GM19395 (cell line): Measurements from ENCODE around the gene H19.

Source experiments
- ATAC-seq: cut with Tn5 transposase; IDR thresholded peaks from one replicate; pipeline ENCODE4 v1.9.1; 2021; ENCODE audit warnings: mild to moderate bottlenecking, moderate library complexity; ENCODE audit not compliant: unreplicated experiment

The H19 gene

GRCh38 chr11:1983601-1983961 lies 14.1 kb downstream of the H19 start:
- no peak for ATAC-seq

- ATAC-seq: no peak
Observed at GRCh38 chr11:1982873-1983600, 14.6 kb downstream of the H19 start.

GRCh38 chr11:1979607-1980006 lies 18.0 kb downstream of the H19 start:
- ATAC-seq: no peak

- ATAC-seq: no peak
Observed at GRCh38 chr11:1978720-1979473, 18.7 kb downstream of the H19 start.

- no peak for ATAC-seq
Observed at GRCh38 chr11:1975185-1975584, 22.5 kb downstream of the H19 start.

GRCh38 chr11:1970956-1971355 lies 26.7 kb downstream of the H19 start:
- no peak for ATAC-seq

GRCh38 chr11:1969776-1970175 lies 27.9 kb downstream of the H19 start:
- ATAC-seq: no peak

- ATAC-seq: no peak
Observed at GRCh38 chr11:1969035-1969434, 28.6 kb downstream of the H19 start.

- ATAC-seq: no peak
Observed at GRCh38 chr11:1968454-1969002, 29.1 kb downstream of the H19 start.

GRCh38 chr11:1967641-1968225 lies 29.9 kb downstream of the H19 start:
- ATAC-seq: no peak

GRCh38 chr11:1966531-1966930 lies 31.1 kb downstream of the H19 start:
- no peak for ATAC-seq

- no peak for ATAC-seq
Observed at GRCh38 chr11:1964955-1965354, 32.7 kb downstream of the H19 start.

- no peak for ATAC-seq
Observed at GRCh38 chr11:1964348-1964747, 33.3 kb downstream of the H19 start.

- no peak for ATAC-seq
Observed at GRCh38 chr11:1963864-1964263, 33.8 kb downstream of the H19 start.

- no peak for ATAC-seq
Observed at GRCh38 chr11:1959786-1960185, 37.9 kb downstream of the H19 start.

GRCh38 chr11:1958367-1958766 lies 39.3 kb downstream of the H19 start:
- no peak for ATAC-seq

GRCh38 chr11:1953489-1954266 lies 44.0 kb downstream of the H19 start:
- no peak for ATAC-seq

- ATAC-seq: no peak
Observed at GRCh38 chr11:1952806-1953482, 44.7 kb downstream of the H19 start.

- ATAC-seq: no peak
Observed at GRCh38 chr11:1949922-1950321, 47.7 kb downstream of the H19 start.

- ATAC-seq: no peak
Observed at GRCh38 chr11:1949302-1949701, 48.3 kb downstream of the H19 start.

GRCh38 chr11:1948389-1948788 lies 49.3 kb downstream of the H19 start:
- no peak for ATAC-seq
